Upper lobe of left lung (tissue), 4 donors: Measurements from ENCODE around the gene SLC24A1.

ENCODE experiments used
- CTCF ChIP-seq, 6 experiments: fragments of 450-650 bp in 4 of 6; fragments of 200-600 bp in 2 of 6; sonication (generic) in 2 of 6; IDR thresholded peaks; one replicate each; pipeline ENCODE4 v1.5.1; 2016 to 2019; ENCODE audit warnings: antibody characterized with exemption in 6 of 6
- POLR2A ChIP-seq, 4 donors: fragments of 450-650 bp; IDR thresholded peaks; one replicate each; pipeline ENCODE4 v1.5.1; 2016 to 2017; ENCODE audit warnings: antibody characterized with exemption in 4 of 4, mild to moderate bottlenecking in 2 of 4

- TF ChIP-seq CTCF (IDR thresholded peaks at IDR 0.05) (no peak), POLR2A (IDR thresholded peaks at IDR 0.05) (no peak)
Observed at GRCh38 chr15:65631503-65631902, 9.8 kb downstream of the SLC24A1 start.
